GM18873 (cell line): ENCODE data around the gene FYB2.
"Not testable (repeated sequence)": the region's sequence is repeated elsewhere in the genome, so short reads cannot be mapped to it uniquely, and the experiment has no call there.

Source experiments
- ATAC-seq: cut with Tn5 transposase; IDR thresholded peaks from one replicate; pipeline ENCODE4 v1.9.1; 2021; ENCODE audit warnings: mild to moderate bottlenecking, moderate library complexity, moderate number of reproducible peaks; ENCODE audit not compliant: unreplicated experiment, low FRiP score

Gene FYB2

GRCh38 chr1:56799605-56800400, 19.4 kb downstream of the FYB2 start:
- ATAC-seq, result no peak

GRCh38 chr1:56798053-56798471, 21.1 kb downstream of the FYB2 start:
- ATAC-seq, result no peak

- no peak for ATAC-seq
Measured at GRCh38 chr1:56797065-56797685, 22.0 kb downstream of the FYB2 start.

DNA sequence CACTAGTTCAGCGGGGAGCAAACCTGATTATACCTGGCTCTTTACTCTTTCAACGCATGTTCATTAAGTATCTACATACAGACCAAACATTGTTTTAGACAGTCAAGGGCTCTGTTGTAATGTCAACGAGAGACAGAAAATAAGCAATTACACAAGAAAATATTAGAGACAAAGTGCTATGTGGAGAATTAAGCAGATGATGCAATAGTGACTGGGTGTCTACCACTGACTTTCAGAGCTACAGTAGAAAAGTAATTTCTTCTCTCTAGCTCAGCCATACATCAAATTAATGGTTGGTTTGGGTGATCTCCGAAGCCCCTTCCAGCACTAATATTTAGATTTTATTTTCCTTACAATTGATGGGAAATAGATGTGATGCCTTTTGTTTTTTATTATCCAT, 23.3 kb downstream of the FYB2 start:
- ATAC-seq, result no peak

GRCh38 chr1:56790036-56790435, 29.2 kb downstream of the FYB2 start:
- no peak for ATAC-seq

GRCh38 chr1:56788588-56788987, 30.6 kb downstream of the FYB2 start:
- ATAC-seq, result no peak

GRCh38 chr1:56788102-56788501, 31.1 kb downstream of the FYB2 start:
- ATAC-seq, result no peak

GRCh38 chr1:56787330-56787729, 31.9 kb downstream of the FYB2 start:
- no peak for ATAC-seq

DNA sequence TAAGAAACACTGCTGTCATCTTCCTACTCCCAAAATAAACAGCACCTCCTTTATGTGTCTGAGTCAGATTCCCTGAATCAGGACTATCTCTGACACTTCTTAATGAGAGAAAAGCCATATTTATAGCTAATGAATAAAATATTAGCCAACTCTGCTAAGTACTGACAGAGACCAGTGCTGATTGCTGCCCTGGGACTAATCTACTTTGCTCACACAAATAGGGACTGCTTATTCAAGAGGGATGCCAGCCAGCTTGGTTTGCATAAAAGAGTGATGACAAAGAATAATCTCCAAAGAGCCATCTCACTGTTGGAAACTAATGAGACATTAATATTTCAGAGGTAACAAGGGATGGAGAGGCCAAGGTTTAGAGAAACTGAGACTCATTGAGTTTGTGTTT, 36.4 kb downstream of the FYB2 start:
- ATAC-seq, result no peak

GRCh38 chr1:56780826-56781225, 38.4 kb downstream of the FYB2 start:
- ATAC-seq, result no peak

DNA sequence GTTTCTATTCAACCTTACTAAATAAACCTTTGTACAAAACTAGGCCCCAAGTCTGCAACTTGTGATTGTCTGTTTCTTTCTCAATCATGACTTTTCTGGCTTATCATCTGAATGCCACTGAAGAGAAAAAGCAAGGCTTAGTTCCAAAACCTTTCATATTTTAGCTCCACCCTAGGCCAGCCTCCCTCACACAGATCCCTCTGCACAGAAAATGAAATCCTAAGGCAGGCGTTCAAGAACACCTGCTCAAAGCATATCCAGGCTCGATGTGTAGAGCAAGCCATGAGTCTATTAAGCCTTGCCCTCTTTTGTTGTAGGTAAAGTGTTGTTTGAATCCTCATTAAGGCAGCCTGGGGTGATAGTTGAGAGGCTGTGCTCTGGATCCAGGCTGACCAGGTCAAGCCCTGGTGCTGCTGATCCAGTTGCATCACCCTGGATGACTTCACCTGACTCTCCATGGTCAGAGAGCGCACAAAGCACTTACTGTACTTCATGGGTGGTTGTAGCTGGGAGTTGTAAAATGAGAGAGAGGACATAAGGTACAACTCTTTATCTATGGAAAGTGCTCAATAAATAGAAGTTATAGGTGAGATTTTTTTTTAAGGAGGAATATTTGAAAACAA, 39.0 kb downstream of the FYB2 start:
- ATAC-seq, result no peak

- no peak for ATAC-seq
Measured at GRCh38 chr1:56777972-56778371, 41.2 kb downstream of the FYB2 start.

- ATAC-seq, result not testable (repeated sequence)
Measured at GRCh38 chr1:56774732-56775131, 44.5 kb downstream of the FYB2 start.

- no peak for ATAC-seq
Measured at GRCh38 chr1:56774067-56774609, 45.1 kb downstream of the FYB2 start.

- ATAC-seq, result no peak
Measured at GRCh38 chr1:56773341-56774066, 45.7 kb downstream of the FYB2 start.

GRCh38 chr1:56771717-56772116, 47.5 kb downstream of the FYB2 start:
- no peak for ATAC-seq

- no peak for ATAC-seq
Measured at GRCh38 chr1:56758794-56759193, 60.4 kb downstream of the FYB2 start.

DNA sequence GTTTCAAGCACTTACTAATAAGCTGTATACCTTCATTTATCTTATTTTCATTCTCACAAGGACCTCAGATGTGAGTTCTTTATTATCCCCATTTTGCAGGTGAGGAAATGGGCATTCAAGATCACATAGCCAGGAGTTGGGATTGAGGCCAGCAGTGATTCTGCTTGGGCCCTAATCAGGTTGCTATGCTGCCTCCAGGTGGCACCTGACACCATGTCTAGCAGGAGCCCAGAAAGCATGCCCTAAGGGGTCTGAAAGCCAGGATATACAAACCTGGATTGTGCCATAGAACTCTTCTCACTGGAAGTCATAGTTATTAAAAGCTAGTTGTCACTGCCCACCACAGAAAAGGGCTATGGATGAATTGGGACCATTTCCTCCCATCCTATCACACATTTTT, 61.1 kb downstream of the FYB2 start:
- no peak for ATAC-seq

GRCh38 chr1:56755911-56756310, 63.3 kb downstream of the FYB2 start:
- ATAC-seq, result no peak

DNA sequence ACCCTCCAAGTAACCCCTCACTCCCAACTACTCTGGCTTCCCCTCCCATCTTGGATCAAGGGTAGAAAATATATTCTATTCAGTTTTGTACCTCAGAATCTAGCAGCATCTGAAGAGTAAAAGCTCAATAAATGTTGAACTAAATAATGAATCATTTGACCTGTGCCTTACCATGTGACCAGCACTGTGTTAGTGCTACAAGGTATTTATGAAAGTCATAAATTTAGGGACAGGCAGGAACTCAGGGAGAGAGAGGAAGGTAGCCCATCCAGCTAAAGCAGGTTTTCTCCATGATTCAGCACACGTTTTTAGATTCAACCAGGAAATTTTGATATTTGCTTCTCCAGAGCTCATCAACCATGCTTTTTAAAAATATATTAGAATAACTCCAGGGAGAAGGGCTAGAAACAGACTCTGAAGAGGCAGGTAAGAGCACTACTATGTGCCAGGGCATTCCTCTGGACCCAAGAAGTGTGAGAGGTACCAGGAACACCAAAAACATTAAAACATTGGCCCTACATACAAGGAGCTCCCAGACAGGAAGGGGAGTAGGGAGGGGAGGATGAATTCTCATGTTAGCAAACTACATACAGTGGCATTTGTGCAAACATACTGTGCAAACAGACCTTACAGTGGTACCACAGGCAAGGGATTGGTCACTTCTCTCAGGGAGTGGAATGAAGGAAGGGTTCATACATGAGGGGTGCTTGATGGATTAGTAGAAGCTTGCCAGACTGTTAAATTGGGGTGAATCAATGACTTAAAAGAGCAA, 64.3 kb downstream of the FYB2 start:
- ATAC-seq, result no peak
